ENCODE results near the gene KIF21A.

DNA sequence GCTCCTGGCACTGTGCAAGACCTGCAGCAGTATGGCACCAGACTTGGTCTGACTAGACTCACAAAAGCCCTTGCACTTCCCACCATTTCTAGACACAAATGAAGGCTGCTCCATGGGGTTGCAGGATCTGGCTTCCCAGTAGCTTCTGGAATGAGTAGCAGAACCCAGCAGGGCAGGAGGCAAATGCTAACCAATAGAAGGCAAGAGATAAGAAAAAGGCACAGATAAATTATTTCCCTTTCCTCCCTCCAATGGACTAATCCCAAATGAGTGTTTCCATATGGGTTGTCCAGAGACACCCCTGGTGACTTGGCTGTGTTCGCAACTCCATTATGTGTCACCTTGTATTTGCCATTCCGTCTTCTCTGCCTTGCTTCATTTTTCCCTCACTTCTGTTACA lies 49.7 kb downstream of the KIF21A start:
- TF ChIP-seq, protein P1, sequence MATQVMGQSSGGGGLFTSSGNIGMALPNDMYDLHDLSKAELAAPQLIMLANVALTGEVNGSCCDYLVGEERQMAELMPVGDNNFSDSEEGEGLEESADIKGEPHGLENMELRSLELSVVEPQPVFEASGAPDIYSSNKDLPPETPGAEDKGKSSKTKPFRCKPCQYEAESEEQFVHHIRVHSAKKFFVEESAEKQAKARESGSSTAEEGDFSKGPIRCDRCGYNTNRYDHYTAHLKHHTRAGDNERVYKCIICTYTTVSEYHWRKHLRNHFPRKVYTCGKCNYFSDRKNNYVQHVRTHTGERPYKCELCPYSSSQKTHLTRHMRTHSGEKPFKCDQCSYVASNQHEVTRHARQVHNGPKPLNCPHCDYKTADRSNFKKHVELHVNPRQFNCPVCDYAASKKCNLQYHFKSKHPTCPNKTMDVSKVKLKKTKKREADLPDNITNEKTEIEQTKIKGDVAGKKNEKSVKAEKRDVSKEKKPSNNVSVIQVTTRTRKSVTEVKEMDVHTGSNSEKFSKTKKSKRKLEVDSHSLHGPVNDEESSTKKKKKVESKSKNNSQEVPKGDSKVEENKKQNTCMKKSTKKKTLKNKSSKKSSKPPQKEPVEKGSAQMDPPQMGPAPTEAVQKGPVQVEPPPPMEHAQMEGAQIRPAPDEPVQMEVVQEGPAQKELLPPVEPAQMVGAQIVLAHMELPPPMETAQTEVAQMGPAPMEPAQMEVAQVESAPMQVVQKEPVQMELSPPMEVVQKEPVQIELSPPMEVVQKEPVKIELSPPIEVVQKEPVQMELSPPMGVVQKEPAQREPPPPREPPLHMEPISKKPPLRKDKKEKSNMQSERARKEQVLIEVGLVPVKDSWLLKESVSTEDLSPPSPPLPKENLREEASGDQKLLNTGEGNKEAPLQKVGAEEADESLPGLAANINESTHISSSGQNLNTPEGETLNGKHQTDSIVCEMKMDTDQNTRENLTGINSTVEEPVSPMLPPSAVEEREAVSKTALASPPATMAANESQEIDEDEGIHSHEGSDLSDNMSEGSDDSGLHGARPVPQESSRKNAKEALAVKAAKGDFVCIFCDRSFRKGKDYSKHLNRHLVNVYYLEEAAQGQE (IDR thresholded peaks at IDR 0.05; ENCODE audit: low read depth), result no peak
- no peak for TF ChIP-seq FOXM1 (IDR thresholded peaks at IDR 0.05; ENCODE audit: borderline replicate concordance, low read depth)
- no peak for TF ChIP-seq EP300 (IDR thresholded peaks at IDR 0.05; ENCODE audit: borderline replicate concordance)
- no peak for TF ChIP-seq TEAD4 (IDR thresholded peaks at IDR 0.05)
- no peak for TF ChIP-seq EGR1 (IDR thresholded peaks at IDR 0.05)
- TF ChIP-seq RAD21 (IDR thresholded peaks at IDR 0.05; ENCODE audit: low read depth), result no peak
- TF ChIP-seq CREB1 (IDR thresholded peaks at IDR 0.05; ENCODE audit: low read depth), result no peak
- TF ChIP-seq, protein P2, sequence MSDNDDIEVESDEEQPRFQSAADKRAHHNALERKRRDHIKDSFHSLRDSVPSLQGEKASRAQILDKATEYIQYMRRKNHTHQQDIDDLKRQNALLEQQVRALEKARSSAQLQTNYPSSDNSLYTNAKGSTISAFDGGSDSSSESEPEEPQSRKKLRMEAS (IDR thresholded peaks at IDR 0.05), result no peak

Data from Ishikawa (cell line).